HEK293 (cell line): ENCODE data around the gene CTSH.

Experiments
- ZEB2 ChIP-seq: fragments of 450-650 bp; formaldehyde crosslinking; IDR thresholded peaks from 2 replicates; pipeline ENCODE4 v1.5.1; 2016; ENCODE audit warnings: missing biosample characterization, missing genetic modification characterization
- ZFP3 ChIP-seq: fragments of 450-650 bp; formaldehyde crosslinking; IDR thresholded peaks from 2 replicates; pipeline ENCODE4 v1.5.1; 2016; ENCODE audit warnings: low read depth, missing biosample characterization, missing genetic modification characterization
- ZNF433 ChIP-seq: fragments of 450-650 bp; formaldehyde crosslinking; IDR thresholded peaks from 2 replicates; pipeline ENCODE4 v1.5.1; 2016; ENCODE audit warnings: missing biosample characterization, missing genetic modification characterization, low read depth
- ZNF660 ChIP-seq: fragments of 450-650 bp; IDR thresholded peaks from 2 replicates; pipeline ENCODE4 v1.5.1; 2018; ENCODE audit warnings: missing biosample characterization, mild to moderate bottlenecking, missing genetic modification characterization
- ZSCAN16 ChIP-seq: fragments of 450-650 bp; formaldehyde crosslinking; IDR thresholded peaks from 2 replicates; pipeline ENCODE4 v1.5.1; 2016; ENCODE audit warnings: missing biosample characterization, missing genetic modification characterization
- TF ChIP-seq, protein P1 (sequence below): fragments of 450-650 bp; formaldehyde crosslinking; IDR thresholded peaks from 2 replicates; pipeline ENCODE4 v1.5.1; 2017; ENCODE audit warnings: missing biosample characterization, missing genetic modification characterization
- TF ChIP-seq, protein P2 (sequence below): fragments of 450-650 bp; formaldehyde crosslinking; IDR thresholded peaks from 2 replicates; pipeline ENCODE4 v1.5.1; 2016; ENCODE audit warnings: missing biosample characterization, missing genetic modification characterization

DNA sequence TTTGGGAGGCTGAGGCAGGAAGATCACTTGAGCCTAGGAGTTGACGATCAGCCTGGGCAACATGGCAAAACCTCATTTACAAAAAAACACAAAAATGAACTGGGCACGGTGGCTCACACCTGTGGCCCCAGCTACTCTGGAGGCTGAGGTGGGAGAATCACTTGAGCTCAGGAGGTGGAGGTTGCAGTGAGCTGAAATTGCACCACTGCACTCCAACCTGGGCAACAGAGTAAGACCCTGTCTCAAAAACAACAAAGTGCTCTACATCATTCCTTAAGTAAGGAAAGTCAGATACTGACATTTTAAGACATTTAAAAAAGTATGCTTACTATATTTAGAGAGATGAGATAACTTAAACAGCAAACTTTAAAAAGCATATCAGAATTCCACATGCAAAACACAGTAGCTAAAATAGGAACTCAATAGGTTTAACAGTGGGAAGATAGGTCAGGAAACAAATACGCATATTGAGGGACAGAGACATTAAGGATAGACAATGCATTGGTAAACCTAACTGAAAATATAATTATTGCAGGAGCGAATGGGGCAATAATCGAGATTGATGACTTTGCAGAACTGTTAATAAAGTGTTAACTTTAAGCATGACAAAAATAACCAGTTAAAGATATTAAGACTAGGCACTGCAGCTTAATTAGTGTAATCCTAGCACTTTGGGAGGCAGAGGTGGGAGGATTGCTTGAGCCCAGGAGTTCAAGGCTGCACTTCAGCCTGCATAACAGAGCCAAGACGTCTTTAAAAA lies 40.1 kb downstream of the CTSH start:
- TF ChIP-seq ZNF433 (tag by site-specific recombination), result no peak
- TF ChIP-seq, protein P1, sequence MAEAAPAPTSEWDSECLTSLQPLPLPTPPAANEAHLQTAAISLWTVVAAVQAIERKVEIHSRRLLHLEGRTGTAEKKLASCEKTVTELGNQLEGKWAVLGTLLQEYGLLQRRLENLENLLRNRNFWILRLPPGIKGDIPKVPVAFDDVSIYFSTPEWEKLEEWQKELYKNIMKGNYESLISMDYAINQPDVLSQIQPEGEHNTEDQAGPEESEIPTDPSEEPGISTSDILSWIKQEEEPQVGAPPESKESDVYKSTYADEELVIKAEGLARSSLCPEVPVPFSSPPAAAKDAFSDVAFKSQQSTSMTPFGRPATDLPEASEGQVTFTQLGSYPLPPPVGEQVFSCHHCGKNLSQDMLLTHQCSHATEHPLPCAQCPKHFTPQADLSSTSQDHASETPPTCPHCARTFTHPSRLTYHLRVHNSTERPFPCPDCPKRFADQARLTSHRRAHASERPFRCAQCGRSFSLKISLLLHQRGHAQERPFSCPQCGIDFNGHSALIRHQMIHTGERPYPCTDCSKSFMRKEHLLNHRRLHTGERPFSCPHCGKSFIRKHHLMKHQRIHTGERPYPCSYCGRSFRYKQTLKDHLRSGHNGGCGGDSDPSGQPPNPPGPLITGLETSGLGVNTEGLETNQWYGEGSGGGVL (tag by site-specific recombination), result no peak
- no peak for TF ChIP-seq ZNF660 (tag by site-specific recombination)
- no peak for TF ChIP-seq ZFP3 (tag by site-specific recombination)
- no peak for TF ChIP-seq ZSCAN16
- TF ChIP-seq, protein P2, sequence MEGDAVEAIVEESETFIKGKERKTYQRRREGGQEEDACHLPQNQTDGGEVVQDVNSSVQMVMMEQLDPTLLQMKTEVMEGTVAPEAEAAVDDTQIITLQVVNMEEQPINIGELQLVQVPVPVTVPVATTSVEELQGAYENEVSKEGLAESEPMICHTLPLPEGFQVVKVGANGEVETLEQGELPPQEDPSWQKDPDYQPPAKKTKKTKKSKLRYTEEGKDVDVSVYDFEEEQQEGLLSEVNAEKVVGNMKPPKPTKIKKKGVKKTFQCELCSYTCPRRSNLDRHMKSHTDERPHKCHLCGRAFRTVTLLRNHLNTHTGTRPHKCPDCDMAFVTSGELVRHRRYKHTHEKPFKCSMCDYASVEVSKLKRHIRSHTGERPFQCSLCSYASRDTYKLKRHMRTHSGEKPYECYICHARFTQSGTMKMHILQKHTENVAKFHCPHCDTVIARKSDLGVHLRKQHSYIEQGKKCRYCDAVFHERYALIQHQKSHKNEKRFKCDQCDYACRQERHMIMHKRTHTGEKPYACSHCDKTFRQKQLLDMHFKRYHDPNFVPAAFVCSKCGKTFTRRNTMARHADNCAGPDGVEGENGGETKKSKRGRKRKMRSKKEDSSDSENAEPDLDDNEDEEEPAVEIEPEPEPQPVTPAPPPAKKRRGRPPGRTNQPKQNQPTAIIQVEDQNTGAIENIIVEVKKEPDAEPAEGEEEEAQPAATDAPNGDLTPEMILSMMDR (tag by site-specific recombination), result no peak
- TF ChIP-seq ZEB2 (tag by site-specific recombination), result no peak
